Testis (tissue), 3 donors: Measurements from ENCODE around the gene RAPGEF4. TPM values are rescaled to one million over a fixed set of nuclear protein-coding genes. Genes with fewer than 3 reads are reported as not detected.
A peak's percentile ranks its signal among the peaks of the same experiment; 100 is the strongest.

Experiments used
- DNase-seq: peaks from one replicate; pipeline ENCODE4 v3.0.0-alpha.2; 2019
- H3K27ac ChIP-seq, 2 donors: fragments of 200-600 bp; sonication (generic); one replicate each; pipeline ENCODE4 v1.5.1; 2019
- H3K27me3 ChIP-seq: fragments of 200-600 bp; sonication (generic); one replicate; pipeline ENCODE4 v1.5.1; 2019
- H3K36me3 ChIP-seq: fragments of 200-600 bp; sonication (generic); one replicate; pipeline ENCODE4 v1.5.1; 2017; ENCODE audit warnings: low read depth; ENCODE audit errors: missing control alignments
- H3K4me1 ChIP-seq: fragments of 200-600 bp; sonication (generic); one replicate; pipeline ENCODE4 v1.5.1; 2019
- H3K4me3 ChIP-seq, 2 donors: fragments of 200-600 bp; sonication (generic); one replicate each; pipeline ENCODE4 v1.5.1; 2017 to 2019
- H3K9me3 ChIP-seq: fragments of 200-600 bp; sonication (generic); one replicate; pipeline ENCODE4 v1.5.1; 2017
- CTCF ChIP-seq, 3 experiments: fragments of 450-650 bp in 2 of 3; fragments of 200-600 bp in 1 of 3; sonication (generic) in 1 of 3; IDR thresholded peaks; one replicate each; pipeline ENCODE4 v1.5.1; 2016 to 2019; ENCODE audit warnings: antibody characterized with exemption in 3 of 3, mild to moderate bottlenecking in 2 of 3, moderate library complexity in 1 of 3
- POLR2A ChIP-seq: fragments of 450-650 bp; IDR thresholded peaks from one replicate; pipeline ENCODE4 v1.6.1; 2017; ENCODE audit warnings: antibody characterized with exemption, mild to moderate bottlenecking, moderate library complexity
- WGBS, 2 donors: methylation state at CpG; one replicate each; pipeline ENCODE4 v1.1.5; 2018; 5-methylcytosine and 5-hydroxymethylcytosine counted together
- intact Hi-C: fragments of 100-400 bp; cut with DNase I; formaldehyde crosslinking; loops from one replicate; pipeline ENCODE4 v1.15.1; 2023; ENCODE audit warnings: low total_unique reads
- polyA plus RNA-seq: library from polyadenylated mRNA; stranded (reverse); fragments of 350-450 nt; fragmentation: Illumina TruSeq; extraction: RNeasy Lipid Tissue Mini Kit (QIAGEN cat#74804); gene quantifications from one replicate; pipeline ENCODE4 v1.2.3, GENCODE V29; 2014; ENCODE audit warnings: low read depth, low replicate concordance; ENCODE audit not compliant: insufficient read depth
- total RNA-seq, 2 donors: library from RNA; depleted of rRNA; stranded (reverse); fragments of >200 nt; gene quantifications; one replicate each; pipeline ENCODE4 v1.2.3, GENCODE V29; 2016

The RAPGEF4 gene
- total and polyA plus RNA-seq, 3 donors from 2014 or later = 14.3 to 42.6 (median 22.5) TPM

DNA sequence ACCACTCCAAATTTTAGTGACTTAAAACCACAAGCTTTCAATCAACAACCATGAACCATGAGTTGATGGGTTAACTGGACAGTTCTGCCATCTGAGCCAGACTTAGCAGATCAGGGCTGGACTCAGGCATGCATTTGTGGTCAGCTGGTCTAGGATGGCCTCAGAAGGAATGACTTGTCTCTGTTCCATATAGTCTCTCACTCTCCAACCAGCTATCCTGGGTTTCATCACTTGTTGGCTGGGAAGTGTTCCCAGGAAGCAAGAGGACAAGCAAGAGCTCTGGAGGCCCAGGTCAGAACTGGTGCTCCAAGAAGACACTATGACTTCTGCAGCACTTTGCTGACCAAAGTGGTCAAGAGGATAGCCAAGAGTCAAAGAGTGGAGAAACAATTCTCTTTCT, 322.5 kb downstream of the RAPGEF4 start:
- Histone ChIP-seq H3K36me3 (no peaks in the 10 kb centered on the region), H3K4me3 (no peak overlapping the region), H3K4me1 (no peaks in the 10 kb centered on the region), H3K27me3 (no peaks in the 10 kb centered on the region), H3K9me3 (no peaks in the 10 kb centered on the region), H3K27ac (no peak overlapping the region)
- no peak for DNase-seq
- TF ChIP-seq CTCF (IDR thresholded peaks at IDR 0.05) = no peak
- TF ChIP-seq POLR2A = no peak
- intact Hi-C loops = no loop called here

DNA sequence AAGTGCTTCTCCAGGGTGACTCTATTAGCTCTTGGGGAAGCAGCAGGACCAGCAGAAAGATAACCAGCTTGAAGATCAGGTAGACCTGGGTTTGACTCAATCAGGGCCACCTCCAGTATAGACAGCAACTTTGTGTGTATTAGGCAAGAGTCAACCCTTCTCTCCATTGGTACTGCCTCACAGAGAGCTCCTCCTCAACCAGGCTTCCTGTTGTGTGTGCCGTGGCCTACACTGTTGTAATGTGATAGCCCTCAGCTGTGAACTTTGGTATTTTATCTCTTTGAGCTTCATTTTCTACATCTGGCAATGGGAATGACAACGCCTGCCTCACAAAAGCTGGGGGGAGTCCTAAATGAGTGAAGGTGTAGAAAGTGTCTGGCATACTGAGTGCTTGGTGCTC, 323.0 kb downstream of the RAPGEF4 start:
- Histone ChIP-seq H3K9me3 (no peaks in the 10 kb centered on the region), H3K27ac (no peak overlapping the region), H3K36me3 (no peaks in the 10 kb centered on the region), H3K27me3 (no peaks in the 10 kb centered on the region), H3K4me1 (no peaks in the 10 kb centered on the region), H3K4me3 (no peak overlapping the region)
- DNase-seq = no peak
- WGBS, 2 donors = 82 to 92% methylated on average over 2 of the region's 2 CpGs
- TF ChIP-seq CTCF (IDR thresholded peaks at IDR 0.05) (no peak), POLR2A (no peak)
- intact Hi-C loops = no loop called here

DNA sequence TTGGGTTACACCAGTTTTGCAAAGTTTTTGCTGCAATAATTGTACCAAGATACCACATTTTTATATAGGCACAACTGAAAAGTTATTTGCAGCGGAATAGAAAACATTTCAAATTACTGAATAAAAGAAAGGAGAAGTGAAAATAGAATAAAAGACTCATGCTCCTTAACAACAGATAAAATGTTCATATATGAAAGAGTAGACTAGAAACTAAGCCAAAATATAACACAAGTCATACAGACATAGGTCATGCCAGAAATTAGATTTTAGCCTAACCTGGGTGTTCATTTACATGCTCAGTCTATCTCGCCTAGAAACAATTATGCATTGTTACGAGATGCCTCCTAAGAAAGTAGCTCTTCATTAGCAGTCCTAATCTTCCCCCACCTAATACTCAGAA, 323.6 kb downstream of the RAPGEF4 start:
- 93 to 95% methylated on average over 3 of the region's 3 CpGs for WGBS, 2 donors
- Histone ChIP-seq H3K9me3 (no peaks in the 10 kb centered on the region), H3K27ac (no peak overlapping the region), H3K27me3 (no peaks in the 10 kb centered on the region), H3K4me1 (no peaks in the 10 kb centered on the region), H3K4me3 (no peak overlapping the region), H3K36me3 (no peaks in the 10 kb centered on the region)
- no peak for TF ChIP-seq POLR2A
- TF ChIP-seq CTCF (IDR thresholded peaks at IDR 0.05) = no peak
- intact Hi-C loops = no loop called here
- no peak for DNase-seq

- H3K27ac ChIP-seq = peak overlapping the region; percentile 34 to 44
- TF ChIP-seq POLR2A (no peak), CTCF (IDR thresholded peaks at IDR 0.05) (no peak)
Measured at GRCh38 chr2:173059971-173060461, 324.4 kb downstream of the RAPGEF4 start.

DNA sequence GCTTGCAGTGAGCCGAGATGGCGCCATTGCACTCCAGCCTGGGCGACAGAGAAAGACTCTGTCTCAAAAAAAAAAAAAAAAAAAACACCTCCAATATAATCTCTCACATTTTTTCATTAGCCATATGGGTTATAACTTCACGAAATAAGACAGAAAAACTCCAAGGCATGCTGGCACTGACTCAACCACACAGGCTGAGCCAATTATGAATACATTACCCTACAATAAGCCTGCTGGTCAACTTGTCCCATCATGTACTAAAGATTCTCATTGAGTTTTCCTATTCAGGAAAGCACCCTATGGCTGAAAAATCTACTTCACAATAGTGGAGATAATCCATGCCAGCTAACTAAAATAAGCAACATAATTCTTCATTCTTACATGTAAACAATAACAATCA, 327.2 kb downstream of the RAPGEF4 start:
- intact Hi-C loops = no loop called here
- Histone ChIP-seq H3K27ac (no peak overlapping the region), H3K4me3 (no peak overlapping the region), H3K36me3 (no peaks in the 10 kb centered on the region), H3K9me3 (no peaks in the 10 kb centered on the region), H3K4me1 (no peaks in the 10 kb centered on the region), H3K27me3 (no peaks in the 10 kb centered on the region)
- no peak for TF ChIP-seq CTCF (IDR thresholded peaks at IDR 0.05)
- no peak for TF ChIP-seq POLR2A
- 68 to 77% methylated on average over 4 of the region's 4 CpGs for WGBS, 2 donors
- no peak for DNase-seq

More at GRCh38 chr2:173059971-173060461, 324.4 kb downstream of the RAPGEF4 start:
- H3K36me3 ChIP-seq = no peaks in the 10 kb centered on the region
- H3K4me3 ChIP-seq = no peak overlapping the region
- WGBS, 2 donors = 40 to 51% methylated on average over 5 of the region's 5 CpGs
- no peaks in the 10 kb centered on the region for H3K27me3 ChIP-seq
- H3K4me1 ChIP-seq = no peaks in the 10 kb centered on the region
- no peaks in the 10 kb centered on the region for H3K9me3 ChIP-seq
- intact Hi-C loops = no loop called here
- DNase-seq = no peak
